CD4-positive, alpha-beta T cell treated with Interleukin-1 beta for 1 hour (primary cell): Measurements from ENCODE around the gene GDPD5.

Source experiments
- DNase-seq, 2 donors: peaks; one replicate each; pipeline ENCODE4 v3.0.0-alpha.2; 2020 to 2022

Gene GDPD5

DNA sequence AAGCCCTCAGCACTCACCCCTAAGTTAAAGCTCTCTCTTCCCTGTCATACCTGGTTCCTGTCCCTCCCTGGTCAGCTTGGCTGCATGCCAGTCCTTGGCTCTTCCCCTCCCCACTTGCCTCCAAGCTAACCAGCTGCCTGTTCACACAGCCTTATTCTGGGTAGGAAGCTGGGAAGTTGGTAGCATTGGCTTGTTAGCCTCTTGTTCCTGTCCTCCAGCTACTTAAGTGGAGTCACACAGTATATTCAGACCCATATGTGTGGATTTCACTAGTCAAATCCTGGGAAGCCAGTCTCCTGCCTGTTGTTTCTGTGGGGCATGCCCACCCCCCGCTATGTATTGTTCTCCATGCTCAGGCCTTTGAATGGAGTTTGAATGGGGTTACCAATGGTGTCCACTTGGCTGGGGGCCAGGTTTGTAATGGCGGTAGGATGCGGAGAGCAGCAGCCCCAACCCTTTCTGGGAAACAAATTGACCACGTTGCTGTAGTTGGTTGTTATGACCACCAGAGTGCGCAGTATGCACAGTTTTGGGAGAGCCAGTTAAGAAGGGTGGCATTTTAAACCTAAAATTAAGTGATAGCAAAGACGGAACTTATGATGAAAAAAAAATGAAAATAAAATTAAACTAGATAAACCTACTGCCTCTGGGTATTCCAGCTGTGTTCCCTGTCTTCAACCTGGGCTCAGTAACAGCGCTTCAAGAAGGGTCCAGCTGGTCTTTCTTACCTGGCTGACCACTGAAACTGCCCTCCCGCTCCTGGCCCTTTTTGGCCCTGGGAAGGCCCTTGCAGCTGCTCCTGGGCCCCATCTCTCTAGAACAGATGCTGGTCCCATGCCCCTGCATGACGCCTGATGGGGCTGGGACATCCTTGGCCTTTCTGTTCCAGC, 137.1 kb downstream of the GDPD5 start:
- peak; percentile 77 to 85 for DNase-seq

DNA sequence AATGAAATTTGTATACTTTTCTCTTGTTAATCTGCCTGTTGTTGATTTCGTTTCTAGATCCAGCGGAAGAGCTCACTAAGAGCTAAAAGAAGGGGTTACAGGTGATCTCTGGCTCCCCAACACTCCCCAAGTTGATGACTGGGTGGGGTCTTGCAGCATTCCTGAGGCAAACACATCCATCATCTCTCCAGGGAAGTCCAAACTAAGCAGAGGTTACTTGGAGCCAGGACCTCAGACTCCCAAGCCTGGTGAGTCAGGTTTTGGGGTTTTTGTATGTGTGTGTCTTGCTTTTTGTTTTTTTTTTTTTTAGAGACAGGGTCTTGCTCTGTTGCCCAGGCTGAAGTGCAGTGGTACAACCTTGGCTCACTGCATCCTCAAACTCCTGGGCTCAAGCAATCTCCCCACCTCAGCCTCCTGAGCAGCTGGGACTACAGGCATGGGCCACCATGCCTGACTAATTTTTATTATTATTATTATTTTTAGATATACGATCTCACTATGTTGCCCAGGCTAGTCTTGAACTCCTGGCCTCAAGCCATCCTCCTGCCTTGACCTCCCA, 137.9 kb downstream of the GDPD5 start:
- DNase-seq, result no peak

DNA sequence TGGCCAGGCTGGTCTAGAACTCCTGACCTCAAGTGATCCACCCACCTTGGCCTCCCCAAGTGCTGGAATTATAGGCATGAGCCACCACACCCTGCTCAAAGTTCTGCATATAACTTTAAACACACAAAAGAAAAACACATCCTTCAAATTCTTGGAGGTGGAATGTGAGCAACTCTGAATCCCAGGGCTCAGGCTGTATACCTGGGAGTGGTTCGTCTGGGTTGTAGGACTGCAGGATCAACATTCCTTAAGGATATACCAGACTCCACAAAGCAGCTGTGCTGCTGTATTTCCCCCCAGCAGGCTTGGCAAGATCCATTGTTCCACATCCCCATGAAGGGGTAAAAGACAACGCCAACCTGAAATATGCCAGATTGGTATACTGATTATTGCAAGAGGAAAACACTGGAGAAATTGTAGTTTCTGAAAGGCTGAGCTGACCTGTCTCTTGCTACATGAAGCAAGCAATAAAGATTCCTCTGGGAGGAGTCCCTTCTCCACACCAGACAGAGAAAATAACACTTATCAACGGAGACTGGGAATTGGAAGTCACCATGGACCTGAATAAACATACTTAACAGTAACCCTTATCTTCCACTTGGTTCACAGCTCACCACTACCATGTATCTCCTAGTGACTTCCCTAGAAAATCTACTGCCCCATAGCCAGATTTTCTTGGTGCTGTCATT, 138.7 kb downstream of the GDPD5 start:
- no peak for DNase-seq
